ENCODE measurements around the gene TEX2. TPM values are rescaled to one million over a fixed set of nuclear protein-coding genes. Genes with fewer than 3 reads are reported as not detected.

Gene TEX2
- total RNA-seq, 1 experiment from 2014 or later, result 10.8 TPM

- no peak for TF ChIP-seq FOXK1 (CRISPR knock-in tag; IDR thresholded peaks at IDR 0.05)
- TF ChIP-seq ZNF281 (CRISPR knock-in tag; IDR thresholded peaks at IDR 0.05), result no peak
- peak; percentile 98 for TF ChIP-seq PRRX2 (CRISPR knock-in tag; IDR thresholded peaks at IDR 0.05)
- peak; percentile 37; the same call in 1 of the 2 replicates for TF ChIP-seq CREB1 (CRISPR knock-in tag; IDR thresholded peaks at IDR 0.05)
- no peak for TF ChIP-seq TCF7 (CRISPR knock-in tag; IDR thresholded peaks at IDR 0.05; ENCODE audit: low read depth)
- TF ChIP-seq CDX4 (CRISPR knock-in tag; IDR thresholded peaks at IDR 0.05; ENCODE audit: borderline replicate concordance), result no peak
- no peak for TF ChIP-seq FOXP4 (CRISPR knock-in tag; IDR thresholded peaks at IDR 0.05)
- no peak; the same call in 1 of the 2 replicates for TF ChIP-seq ARID4B (CRISPR knock-in tag; IDR thresholded peaks at IDR 0.05; ENCODE audit: borderline replicate concordance)
- TF ChIP-seq JUN (CRISPR knock-in tag; IDR thresholded peaks at IDR 0.05), result no peak
- TF ChIP-seq E2F1 (CRISPR knock-in tag; IDR thresholded peaks at IDR 0.05), result no peak
- TF ChIP-seq RORB (CRISPR knock-in tag; IDR thresholded peaks at IDR 0.05), result no peak
- TF ChIP-seq ZNF232 (CRISPR knock-in tag; IDR thresholded peaks at IDR 0.05), result no peak
- no peak for TF ChIP-seq ZNF121 (CRISPR knock-in tag; IDR thresholded peaks at IDR 0.05)
- TF ChIP-seq ZNF423 (CRISPR knock-in tag; IDR thresholded peaks at IDR 0.05), result no peak
- no peak for TF ChIP-seq ZMAT4 (CRISPR knock-in tag; IDR thresholded peaks at IDR 0.05)
- TF ChIP-seq NFE2L1 (CRISPR knock-in tag; IDR thresholded peaks at IDR 0.05), result no peak; the same call in 1 of the 2 replicates
- no peak for TF ChIP-seq SMAD4 (CRISPR knock-in tag; IDR thresholded peaks at IDR 0.05)
- no peak for TF ChIP-seq PRDM15 (CRISPR knock-in tag; IDR thresholded peaks at IDR 0.05)
Measured at GRCh38 chr17:64147110-64148016, 115.7 kb downstream of the TEX2 start (continued).

Data from WTC11 (cell line).